IPS-11a (cell line): ENCODE data around the gene ASB1.
"Not testable (repeated sequence)": the region's sequence is repeated elsewhere in the genome, so short reads cannot be mapped to it uniquely, and the experiment has no call there.

Experiments
- H3K4me3 ChIP-seq: one replicate; pipeline ENCODE4 v1.5.1; 2013; ENCODE audit warnings: low read depth, low read length, control low read depth

Gene ASB1

DNA sequence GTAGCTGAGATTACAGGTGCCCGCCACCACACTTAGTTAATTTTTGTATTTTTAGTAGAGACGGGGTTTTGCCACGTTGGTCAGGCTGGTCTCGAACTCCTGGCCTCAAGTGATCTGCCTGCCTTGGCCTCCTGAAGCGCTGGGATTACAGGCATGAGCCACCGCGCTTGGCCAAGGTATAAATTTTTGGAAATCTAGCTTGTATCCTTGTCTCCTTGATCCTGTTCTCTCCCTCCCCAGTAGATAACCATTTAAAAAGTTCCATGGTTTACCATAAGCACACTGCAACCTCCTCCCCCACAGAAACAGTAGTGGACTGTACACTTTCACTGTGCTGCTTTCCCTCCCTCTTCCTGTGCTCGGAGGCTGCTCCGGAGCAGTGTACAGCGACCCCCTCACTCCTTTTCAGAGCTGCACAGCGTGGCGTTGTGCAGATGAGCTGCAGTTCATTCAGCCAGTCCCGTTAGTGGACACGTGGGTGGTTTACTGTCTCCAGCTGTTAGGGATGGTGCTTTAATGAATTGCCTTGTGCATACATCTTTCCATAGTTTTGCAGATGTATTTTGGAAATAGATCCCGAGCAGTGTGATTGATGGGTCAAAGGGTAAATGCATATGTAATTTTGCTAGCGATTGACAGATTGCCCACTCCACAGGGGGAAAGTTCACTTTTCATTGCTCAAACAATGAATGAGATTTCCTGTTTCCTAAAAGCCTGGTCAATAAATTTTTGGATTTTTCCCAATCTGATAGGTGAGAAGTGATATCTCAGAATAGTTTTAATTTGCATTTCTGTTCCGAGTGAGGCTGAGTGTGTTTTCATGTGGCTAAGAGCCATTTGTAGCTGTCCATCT, 14.8 kb downstream of the ASB1 start:
- H3K4me3 ChIP-seq: no peak overlapping the region

- not testable (repeated sequence) for H3K4me3 ChIP-seq
These were observed 15.5 kb downstream of the ASB1 start for GRCh38 chr2:238442257-238442656.

- no peak overlapping the region for H3K4me3 ChIP-seq
These were observed 17.5 kb downstream of the ASB1 start for GRCh38 chr2:238444242-238444641.

GRCh38 chr2:238445409-238446190, 18.9 kb downstream of the ASB1 start:
- no peak overlapping the region for H3K4me3 ChIP-seq

- no peak overlapping the region for H3K4me3 ChIP-seq
These were observed 19.6 kb downstream of the ASB1 start for GRCh38 chr2:238446371-238446770.

DNA sequence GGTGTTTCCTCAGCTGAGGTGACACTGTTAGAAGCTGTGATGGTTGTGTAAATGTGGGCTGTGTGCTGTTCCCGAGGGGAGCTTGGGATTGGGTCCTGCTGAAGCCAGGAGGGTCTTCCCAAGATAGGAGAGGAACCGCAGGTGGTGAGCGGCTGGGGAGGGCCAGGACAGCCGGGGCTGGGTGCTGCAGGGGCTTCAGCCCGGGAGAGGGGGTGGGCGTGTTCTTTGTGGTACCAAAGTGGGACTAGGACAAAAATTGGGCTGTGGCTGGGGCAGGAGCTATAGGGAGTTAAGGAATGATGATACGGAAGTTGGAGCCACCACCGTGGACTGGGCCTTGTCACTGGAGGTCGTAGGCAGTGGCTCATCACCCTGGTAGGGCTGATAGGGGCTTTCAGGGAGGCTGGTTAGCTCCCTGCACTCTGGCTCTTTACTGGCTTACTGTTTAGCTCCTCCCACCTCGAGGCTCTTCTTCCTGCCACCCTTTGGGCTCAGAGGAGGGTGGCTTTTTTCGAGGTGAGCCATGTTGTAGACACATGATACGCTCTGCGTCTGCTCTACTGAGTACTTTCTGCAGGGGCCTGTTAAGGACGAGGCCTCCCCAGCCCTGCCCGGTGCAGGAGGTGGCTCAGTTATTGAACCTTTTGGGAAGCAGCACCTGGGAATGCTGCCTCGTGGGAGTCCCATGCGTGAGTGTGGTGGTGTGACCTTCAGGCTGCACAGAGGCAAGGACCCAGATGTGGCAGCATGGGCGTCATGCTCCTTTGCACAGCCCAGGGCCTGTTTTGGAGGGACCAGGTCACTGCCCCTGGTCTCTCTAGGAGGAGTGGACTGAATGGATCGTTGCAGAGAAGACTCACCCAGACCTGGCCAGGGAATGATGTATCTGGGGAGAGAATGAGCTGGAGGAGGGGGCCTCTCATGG, 21.6 kb downstream of the ASB1 start:
- no peak overlapping the region for H3K4me3 ChIP-seq

DNA sequence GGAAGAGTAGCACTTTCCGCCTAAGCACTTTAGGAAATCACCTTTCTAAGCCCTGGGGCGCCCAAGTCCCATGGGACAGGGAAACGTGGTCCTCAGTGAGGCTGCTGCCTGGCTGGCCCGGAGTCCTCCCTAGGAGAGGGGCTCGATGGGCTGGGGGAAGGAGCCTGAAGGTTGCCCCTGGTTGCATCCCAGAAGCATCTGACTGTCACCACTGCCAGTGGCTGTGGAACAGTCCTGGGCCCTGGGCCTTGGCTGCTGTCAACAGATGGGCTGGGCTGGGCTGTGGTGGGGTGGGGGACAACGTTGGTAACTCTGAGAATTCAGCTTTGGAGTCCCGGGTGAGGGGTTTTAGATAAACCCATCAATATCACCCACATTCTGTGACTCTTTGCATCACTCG, 22.5 kb downstream of the ASB1 start:
- H3K4me3 ChIP-seq: no peak overlapping the region

GRCh38 chr2:238449909-238450417, 23.2 kb downstream of the ASB1 start:
- no peak overlapping the region for H3K4me3 ChIP-seq

GRCh38 chr2:238450440-238450861, 23.7 kb downstream of the ASB1 start:
- no peak overlapping the region for H3K4me3 ChIP-seq

DNA sequence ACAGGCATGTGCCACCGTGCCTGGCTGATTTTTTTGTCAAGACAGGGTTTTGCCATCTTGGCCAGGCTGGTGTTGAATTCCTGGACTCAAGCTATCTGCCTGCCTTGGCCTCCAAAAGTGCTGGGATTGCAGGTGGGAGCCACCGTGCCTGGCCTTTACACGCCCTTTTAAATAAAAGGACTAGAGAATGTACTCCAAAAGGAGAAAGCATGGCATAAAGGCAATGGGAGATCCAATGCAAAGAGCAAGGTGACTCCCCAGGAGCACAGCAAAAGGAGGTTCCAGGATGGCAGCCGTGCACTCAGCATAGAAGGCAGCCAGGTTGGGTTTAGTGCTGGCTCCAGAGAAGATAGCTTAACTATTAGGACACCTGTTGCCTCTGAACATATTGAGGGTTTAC, 27.1 kb downstream of the ASB1 start:
- H3K4me3 ChIP-seq: no peak overlapping the region

DNA sequence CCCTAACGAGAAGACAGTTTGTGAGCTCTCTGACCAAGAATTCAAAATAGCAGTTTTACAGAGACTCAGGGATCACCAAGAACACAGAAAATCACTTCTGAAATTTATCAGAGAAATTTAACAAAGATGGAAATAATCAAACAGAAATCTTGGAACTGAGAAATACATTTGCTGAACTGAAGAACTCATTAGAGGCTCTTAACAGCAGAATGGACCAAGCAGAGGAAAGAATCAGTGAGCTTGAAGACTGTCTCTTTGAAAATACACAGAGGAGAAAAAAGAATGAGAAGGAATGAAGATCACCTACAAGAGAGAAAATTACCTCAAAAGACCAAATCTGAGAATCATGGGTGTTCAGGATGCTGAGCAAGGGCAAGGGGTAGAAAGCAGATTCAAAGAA, 29.7 kb downstream of the ASB1 start:
- H3K4me3 ChIP-seq: no peak overlapping the region

- no peak overlapping the region for H3K4me3 ChIP-seq
These were observed 30.5 kb downstream of the ASB1 start for GRCh38 chr2:238456970-238457926.

DNA sequence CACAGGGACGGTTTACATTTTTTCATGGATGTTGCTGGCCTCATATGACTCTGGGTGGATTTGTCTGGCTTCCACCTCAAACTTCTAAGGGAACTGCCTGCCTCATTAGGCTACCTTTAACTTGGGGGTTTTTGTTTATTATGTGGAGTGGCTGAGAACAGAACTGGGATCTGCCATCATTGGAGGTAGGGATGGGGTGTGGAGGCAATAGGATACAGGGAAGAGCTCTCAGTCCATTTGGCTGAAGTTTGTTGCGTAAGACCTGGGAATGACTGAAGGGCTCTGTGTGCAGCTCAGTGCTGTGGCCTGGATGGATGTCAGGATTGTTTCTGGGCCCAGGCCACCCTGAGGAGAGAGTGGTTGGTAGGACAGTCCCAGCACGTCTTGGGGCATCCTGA, 31.2 kb downstream of the ASB1 start:
- H3K4me3 ChIP-seq: no peak overlapping the region

- no peak overlapping the region for H3K4me3 ChIP-seq
These were observed 31.9 kb downstream of the ASB1 start for GRCh38 chr2:238458651-238459050.

DNA sequence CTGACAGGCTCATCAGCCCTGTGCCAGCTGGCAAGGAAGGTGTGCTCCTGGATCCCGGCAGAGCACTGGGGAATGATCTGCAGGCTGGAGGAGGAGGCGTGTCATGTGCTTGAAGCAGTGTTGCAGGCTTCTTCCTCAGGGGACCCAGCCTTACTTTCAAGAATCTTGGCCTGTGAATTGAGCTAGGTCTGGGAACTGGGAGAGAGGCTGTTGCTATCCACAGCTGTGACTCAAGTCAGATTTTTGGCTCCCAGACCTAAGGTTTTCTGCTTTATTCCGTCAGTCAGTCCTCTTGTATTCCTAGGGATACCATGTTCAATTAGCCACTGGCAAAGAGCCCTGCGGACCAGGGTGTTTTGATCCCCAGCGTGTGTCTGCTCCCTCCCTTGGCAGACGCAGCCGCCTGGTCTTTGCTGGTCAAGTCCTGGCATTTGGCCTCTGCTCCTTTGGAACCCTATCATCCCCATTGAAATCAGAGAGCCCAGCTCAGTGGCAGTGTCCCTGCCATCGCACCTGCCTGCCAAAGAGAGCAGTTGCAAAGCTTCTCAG, 32.4 kb downstream of the ASB1 start:
- H3K4me3 ChIP-seq: no peak overlapping the region

GRCh38 chr2:238461051-238461450, 34.3 kb downstream of the ASB1 start:
- H3K4me3 ChIP-seq: no peak overlapping the region

- no peak overlapping the region for H3K4me3 ChIP-seq
These were observed 34.8 kb downstream of the ASB1 start for GRCh38 chr2:238461491-238461890.

- no peak overlapping the region for H3K4me3 ChIP-seq
These were observed 35.2 kb downstream of the ASB1 start for GRCh38 chr2:238461916-238462315.

- no peak overlapping the region for H3K4me3 ChIP-seq
These were observed 36.2 kb downstream of the ASB1 start for GRCh38 chr2:238462782-238463396.
